Thyroid gland (tissue), 4 donors: Measurements from ENCODE around the gene DPY19L1. TPM values are rescaled to one million over a fixed set of nuclear protein-coding genes. Genes with fewer than 3 reads are reported as not detected.

Experiments used
- microRNA counts, 2 donors: library from miRNA; unstranded; fragments of <30 nt; microRNA quantifications; one replicate each; lab custom pipeline; 2016 to 2017
- microRNA-seq: library from miRNA; unstranded; fragments of <30 nt; microRNA quantifications from one replicate; pipeline ENCODE4, GENCODE V29; 2016
- small RNA-seq: library from RNA; depleted of rRNA; stranded (forward); fragments of <200 nt; gene quantifications from one replicate; pipeline ENCODE3, GENCODE V24; 2016
- total RNA-seq, 4 donors: library from RNA; depleted of rRNA; stranded (reverse); fragments of >200 nt; gene quantifications; one replicate each; pipeline ENCODE4 v1.2.3, GENCODE V29; 2016

The DPY19L1 gene
- total RNA-seq, 4 donors from 2014 or later, result 14.0 to 50.3 (median 15.0) TPM

MicroRNAs encoded within 50 kb of the gene (microRNA counts, 767-probe panel; counts per million panel counts)
- microRNA hsa-miR-548n (lab: Ali Mortazavi, UCI), result 3,669 to 4,020 counts per million in 2 donors

Small RNAs within 50 kb of the gene (microRNA-seq; reads per million reads assigned to microRNA genes)
- gene MIR548N, result not detected

Small RNAs within 50 kb of the gene (small RNA-seq; reads per million reads assigned to genes)
- gene MIR548N (not detected), gene RF00322 (not detected)

Other genes with a start within 250 kb of the DPY19L1 start
- under 1 TPM in 2 of 4 donors, not detected in 2; 0.22 to 0.27 TPM for gene TBX20, start 216.6 kb upstream of the DPY19L1 start, total RNA-seq